Keratinocyte (primary cell): Measurements from ENCODE around the gene TMEM9. TPM values are rescaled to one million over a fixed set of nuclear protein-coding genes. Genes with fewer than 3 reads are reported as not detected.

Experiments
- DNase-seq: peaks from one replicate; pipeline ENCODE4 v3.0.0-alpha.2; 2011; ENCODE audit warnings: low read depth, missing footprints, low spot score
- FAIRE-seq: peaks from 2 replicates; lab custom pipeline; 2011; peaks lifted over from hg19 to GRCh38; lab: Jason Lieb, UNC
- H2AFZ ChIP-seq: 2 replicates; pipeline ENCODE4 v1.6.0; 2012; ENCODE audit warnings: low read length, control low read depth, inconsistent platforms; ENCODE audit not compliant: control insufficient read depth
- H3K27ac ChIP-seq: 2 replicates; pipeline ENCODE4 v1.5.1; 2011; ENCODE audit warnings: low read length; ENCODE audit not compliant: control insufficient read depth, insufficient read depth
- H3K27me3 ChIP-seq: 3 replicates; pipeline ENCODE4 v1.6.0; 2011; ENCODE audit warnings: low read length; ENCODE audit not compliant: control insufficient read depth, insufficient read depth; ENCODE audit errors: extremely low read depth
- H3K36me3 ChIP-seq, 2 experiments: 2 replicates in 1 of 2; 3 replicates in 1 of 2; pipeline ENCODE4 v1.5.1; 2011; ENCODE audit warnings: low read length in 2 of 2, mild to moderate bottlenecking in 1 of 2; ENCODE audit not compliant: control insufficient read depth in 2 of 2, insufficient read depth in 2 of 2; ENCODE audit errors: extremely low read depth in 1 of 2
- H3K4me1 ChIP-seq: 3 replicates; pipeline ENCODE4 v1.5.1; 2011; ENCODE audit warnings: low read length; ENCODE audit not compliant: control insufficient read depth, insufficient read depth; ENCODE audit errors: extremely low read depth
- H3K4me2 ChIP-seq: 3 replicates; pipeline ENCODE4 v1.6.0; 2011; ENCODE audit warnings: low read depth, low read length; ENCODE audit not compliant: control insufficient read depth, insufficient read depth; ENCODE audit errors: extremely low read depth
- H3K4me3 ChIP-seq, 3 experiments: fragments of 200-600 bp in 1 of 3; sonication (generic) in 1 of 3; 2 replicates in 2 of 3; 3 replicates in 1 of 3; pipeline ENCODE4 v1.5.1; 2011 to 2016; ENCODE audit warnings: low read length in 3 of 3, mild to moderate bottlenecking in 3 of 3, control low read depth in 2 of 3, inconsistent platforms in 1 of 3, low read depth in 1 of 3, mixed read lengths in 1 of 3, mixed run types in 1 of 3, moderate library complexity in 1 of 3; ENCODE audit not compliant: control insufficient read depth in 2 of 3, insufficient read depth in 2 of 3; ENCODE audit errors: extremely low read depth in 1 of 3
- H3K79me2 ChIP-seq: 2 replicates; pipeline ENCODE4 v1.6.0; 2012; ENCODE audit warnings: low read length; ENCODE audit not compliant: control insufficient read depth, insufficient read depth
- H3K9ac ChIP-seq: 3 replicates; pipeline ENCODE4 v1.6.0; 2011; ENCODE audit warnings: low read length; ENCODE audit not compliant: control insufficient read depth, insufficient read depth; ENCODE audit errors: extremely low read depth
- H3K9me1 ChIP-seq: 3 replicates; pipeline ENCODE4 v1.6.0; 2011; ENCODE audit warnings: low read length; ENCODE audit not compliant: control insufficient read depth, insufficient read depth; ENCODE audit errors: extremely low read depth
- H3K9me3 ChIP-seq: 2 replicates; pipeline ENCODE4 v1.5.1; 2012; ENCODE audit warnings: low read depth, low read length; ENCODE audit not compliant: control insufficient read depth
- H4K20me1 ChIP-seq: 3 replicates; pipeline ENCODE4 v1.6.0; 2011; ENCODE audit warnings: low read length; ENCODE audit not compliant: control insufficient read depth, insufficient read depth; ENCODE audit errors: extremely low read depth
- CTCF ChIP-seq, 3 experiments: IDR thresholded peaks in 1 of 3; conservative IDR thresholded peaks in 1 of 3; optimal IDR thresholded peaks in 1 of 3; 2 replicates in 2 of 3; 3 replicates in 1 of 3; pipeline versions ENCODE3 to v1.5.1; 2011; ENCODE audit warnings: low read length in 3 of 3, mild to moderate bottlenecking in 3 of 3, moderate library complexity in 2 of 3, control low read depth in 1 of 3, inconsistent platforms in 1 of 3; ENCODE audit not compliant: insufficient read depth in 2 of 3; ENCODE audit errors: extremely low read depth in 1 of 3
- EZH2 ChIP-seq: IDR thresholded peaks from one replicate; pipeline ENCODE4 v1.6.1; 2012; ENCODE audit warnings: inconsistent platforms, mild to moderate bottlenecking, low read length, moderate library complexity
- dilution Hi-C: fragments of 300-500 bp; cut with MboI; formaldehyde crosslinking; loops from one replicate; pipeline ENCODE4 v1.7.0; 2020; ENCODE audit warnings: low sequenced_read_pairs; ENCODE audit not compliant: extremely low pct_ligation_motif_present
- polyA plus RNA-seq, 5 experiments: library from polyadenylated mRNA; depleted of rRNA in 3 of 5; stranded (reverse) in 3 of 5; stranded (forward) in 1 of 5; unstranded in 1 of 5; fragments of >200 nt; gene quantifications; 1 replicate in 1 of 5; 2 replicates in 3 of 5; 3 replicates in 1 of 5; pipeline versions ENCODE4 v1.2.1 to v1.2.3, GENCODE V29; 2011 to 2012; ENCODE audit warnings: missing spikeins in 2 of 5, low read depth in 1 of 5, low replicate concordance in 1 of 5

Gene TMEM9
- polyA plus RNA-seq, 1 donor (not counting 4 experiments of a cell fraction or from before 2014, with no cell fraction given): 56.0 TPM

- Histone ChIP-seq H3K9ac (no peak overlapping the region), H3K4me2 (no peak overlapping the region), H3K4me3 (no peak overlapping the region), H3K79me2 (no peaks in the 10 kb centered on the region), H3K4me1 (peaks cover 4% of the 10 kb centered on the region), H3K27me3 (no peaks in the 10 kb centered on the region), H3K9me1 (no peaks in the 10 kb centered on the region), H2AFZ (no peak overlapping the region), H3K27ac (no peak overlapping the region), H3K9me3 (no peaks in the 10 kb centered on the region), H4K20me1 (no peaks in the 10 kb centered on the region), H3K36me3 (peaks cover 12 to 23% of the 10 kb centered on the region in 2 experiments)
- dilution Hi-C loops: no loop called here
- no peak for TF ChIP-seq CTCF (optimal IDR thresholded peaks at IDR 0.05 in 1 of 3, IDR thresholded peaks at IDR 0.05 in 1 of 3, conservative IDR thresholded peaks at IDR 0.05 in 1 of 3; ENCODE audit: extremely low read depth in 1 of 3, insufficient read depth in 2 of 3, low read length in 3 of 3)
- no peak for TF ChIP-seq EZH2
- FAIRE-seq (no peak), DNase-seq (no peak)
Observed at GRCh38 chr1:201139306-201139705, 15.0 kb downstream of the TMEM9 start.

- FAIRE-seq: no peak
- Histone ChIP-seq H2AFZ (no peak overlapping the region), H3K9me3 (no peaks in the 10 kb centered on the region), H3K9ac (no peak overlapping the region), H3K4me1 (peaks cover 4% of the 10 kb centered on the region), H3K9me1 (no peaks in the 10 kb centered on the region), H3K4me2 (no peak overlapping the region), H3K36me3 (peaks cover 8 to 18% of the 10 kb centered on the region in 2 experiments), H3K4me3 (no peak overlapping the region), H4K20me1 (no peaks in the 10 kb centered on the region), H3K27ac (no peak overlapping the region), H3K27me3 (no peaks in the 10 kb centered on the region), H3K79me2 (no peaks in the 10 kb centered on the region)
- no peak for TF ChIP-seq CTCF (optimal IDR thresholded peaks at IDR 0.05 in 1 of 3, IDR thresholded peaks at IDR 0.05 in 1 of 3, conservative IDR thresholded peaks at IDR 0.05 in 1 of 3; ENCODE audit: extremely low read depth in 1 of 3, insufficient read depth in 2 of 3, low read length in 3 of 3)
- no peak for TF ChIP-seq EZH2
- dilution Hi-C loops: no loop called here
- no peak for DNase-seq
Observed at GRCh38 chr1:201138311-201138840, 15.9 kb downstream of the TMEM9 start.
